GM19035 (cell line): Measurements from ENCODE around the gene RACGAP1.

Experiments used
- ATAC-seq: cut with Tn5 transposase; IDR thresholded peaks from one replicate; pipeline ENCODE4 v1.9.1; 2021; ENCODE audit not compliant: unreplicated experiment

Gene RACGAP1

GRCh38 chr12:49956663-49957569, 68.4 kb downstream of the RACGAP1 start:
- no peak for ATAC-seq

GRCh38 chr12:49955899-49956662, 69.2 kb downstream of the RACGAP1 start:
- no peak for ATAC-seq

DNA sequence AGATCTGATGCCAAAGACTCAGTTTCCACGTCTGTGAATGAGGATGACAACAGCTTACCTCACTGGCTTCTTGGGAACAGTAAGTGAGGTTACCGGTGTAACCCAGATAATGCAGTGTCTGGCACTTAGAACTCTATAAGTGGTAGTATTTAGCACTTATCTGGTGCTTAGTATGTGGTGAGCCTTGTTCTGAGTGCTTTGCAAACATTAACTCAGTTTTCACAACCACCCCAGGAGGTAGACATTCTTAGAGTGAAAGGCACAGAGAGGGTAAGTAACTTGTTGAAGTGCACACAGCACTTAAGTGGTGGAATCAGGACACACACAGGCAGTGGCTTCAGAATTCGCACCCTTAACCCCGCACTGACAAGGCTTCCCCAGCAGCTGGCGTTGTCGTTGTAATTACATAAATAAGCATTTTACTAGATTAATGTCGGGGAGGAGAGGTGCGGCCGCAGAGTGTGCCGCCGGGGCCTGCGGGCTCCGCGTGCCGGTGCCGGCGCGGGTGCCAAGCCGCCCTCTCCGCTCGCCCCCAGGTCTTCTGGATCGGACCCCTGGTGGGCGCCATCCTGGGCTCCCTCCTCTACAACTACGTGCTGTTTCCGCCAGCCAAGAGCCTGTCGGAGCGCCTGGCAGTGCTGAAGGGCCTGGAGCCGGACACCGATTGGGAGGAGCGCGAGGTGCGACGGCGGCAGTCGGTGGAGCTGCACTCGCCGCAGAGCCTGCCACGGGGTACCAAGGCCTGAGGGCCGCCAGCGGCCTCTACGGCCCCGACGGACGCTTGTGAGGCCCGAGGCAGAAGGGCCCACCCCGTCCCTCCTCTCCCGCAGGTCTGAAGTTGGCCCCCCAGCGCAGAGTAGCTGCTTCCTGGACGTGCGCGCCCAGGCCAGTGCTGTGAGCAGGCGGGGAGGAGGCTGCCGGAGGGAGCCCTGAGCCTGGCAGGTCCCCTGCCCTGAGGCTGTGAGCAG, 70.1 kb downstream of the RACGAP1 start:
- ATAC-seq = no peak

DNA sequence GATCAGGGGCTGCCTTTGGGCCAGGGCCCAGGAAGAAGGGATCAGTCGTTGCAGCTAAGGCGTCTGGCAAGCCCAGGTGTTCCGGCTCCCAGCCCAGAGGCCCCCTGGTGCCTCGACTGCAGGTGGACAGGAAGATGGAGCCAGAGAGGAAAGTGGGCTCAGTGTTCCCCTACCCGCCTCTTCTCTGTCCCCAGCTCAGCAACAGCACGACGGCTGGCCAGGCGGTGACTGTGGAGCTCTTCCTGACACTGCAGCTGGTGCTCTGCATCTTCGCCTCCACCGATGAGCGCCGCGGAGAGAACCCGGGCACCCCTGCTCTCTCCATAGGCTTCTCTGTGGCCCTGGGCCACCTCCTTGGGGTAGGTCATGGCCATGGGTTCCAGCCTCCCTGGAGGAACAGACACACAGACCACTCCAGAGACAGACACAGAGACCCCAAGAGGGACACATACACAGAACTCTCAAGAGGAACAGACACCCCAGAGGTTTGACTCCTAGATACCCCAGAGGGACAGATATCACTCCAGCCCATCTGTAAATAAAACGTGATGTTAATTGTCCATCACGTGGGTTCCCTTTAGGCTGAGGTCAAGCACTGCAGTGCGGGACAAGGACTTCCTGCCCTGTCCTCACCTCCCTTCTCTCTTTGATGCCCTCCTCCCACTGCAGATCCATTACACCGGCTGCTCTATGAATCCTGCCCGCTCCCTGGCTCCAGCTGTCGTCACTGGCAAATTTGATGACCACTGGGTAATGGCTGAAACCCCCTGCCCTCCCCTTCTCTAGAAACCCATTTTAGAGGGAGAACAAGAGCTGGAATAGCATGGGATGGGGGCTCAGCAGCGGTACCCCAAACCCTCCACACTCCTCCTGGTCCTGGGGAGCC, 71.1 kb downstream of the RACGAP1 start:
- ATAC-seq = no peak

DNA sequence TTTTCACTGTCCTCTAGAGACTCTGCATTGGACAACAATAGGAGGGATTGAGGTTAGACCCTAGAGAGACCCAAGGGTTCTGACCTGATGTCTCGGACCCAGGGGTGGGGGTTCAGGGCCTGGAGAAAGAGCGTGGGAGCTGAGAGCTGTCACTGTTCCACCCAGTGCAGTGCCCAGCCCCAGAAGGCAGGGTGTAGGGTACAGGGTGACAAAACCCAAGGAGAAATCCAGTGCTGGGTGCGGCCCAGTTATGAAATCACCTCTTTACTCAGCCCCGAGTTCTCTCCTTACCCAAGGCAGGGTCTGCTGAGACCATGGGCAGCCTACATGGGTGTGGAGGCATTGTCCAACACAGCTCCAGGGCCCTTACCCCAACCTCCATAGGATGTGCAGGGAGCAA, 72.1 kb downstream of the RACGAP1 start:
- no peak for ATAC-seq

DNA sequence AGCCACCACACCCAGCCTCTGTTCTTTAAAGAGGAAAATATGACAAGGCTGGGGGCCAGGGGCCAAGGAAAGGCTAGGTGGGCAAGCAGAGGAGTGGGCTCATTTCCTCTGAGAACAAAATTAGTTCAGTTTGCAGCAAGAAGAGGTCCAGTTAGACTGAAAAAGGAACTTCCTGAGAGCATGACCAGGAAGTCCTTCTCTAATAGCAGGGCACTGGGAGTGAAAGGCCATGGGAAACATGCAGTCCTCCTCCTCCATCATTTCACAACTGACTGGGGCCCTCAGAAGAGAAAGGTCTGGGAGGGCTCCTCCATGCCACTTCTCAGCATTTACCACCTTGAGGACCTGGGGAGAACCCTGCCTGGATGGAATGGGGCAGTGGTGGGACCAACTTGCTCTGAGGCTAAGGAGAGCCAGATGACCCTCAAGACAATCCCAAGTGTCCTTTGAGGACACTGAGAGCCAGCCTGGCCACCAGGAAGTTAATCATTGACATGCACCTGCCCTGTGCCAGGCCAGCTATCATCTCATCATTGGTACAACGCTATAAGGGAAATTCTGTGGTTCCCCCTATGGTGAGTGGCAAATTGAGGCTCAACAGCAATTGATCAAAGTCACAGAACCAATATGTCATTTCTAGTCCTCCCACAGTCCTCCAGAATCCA, 72.8 kb downstream of the RACGAP1 start:
- ATAC-seq = no peak

GRCh38 chr12:49951411-49952240, 73.7 kb downstream of the RACGAP1 start:
- ATAC-seq = no peak

DNA sequence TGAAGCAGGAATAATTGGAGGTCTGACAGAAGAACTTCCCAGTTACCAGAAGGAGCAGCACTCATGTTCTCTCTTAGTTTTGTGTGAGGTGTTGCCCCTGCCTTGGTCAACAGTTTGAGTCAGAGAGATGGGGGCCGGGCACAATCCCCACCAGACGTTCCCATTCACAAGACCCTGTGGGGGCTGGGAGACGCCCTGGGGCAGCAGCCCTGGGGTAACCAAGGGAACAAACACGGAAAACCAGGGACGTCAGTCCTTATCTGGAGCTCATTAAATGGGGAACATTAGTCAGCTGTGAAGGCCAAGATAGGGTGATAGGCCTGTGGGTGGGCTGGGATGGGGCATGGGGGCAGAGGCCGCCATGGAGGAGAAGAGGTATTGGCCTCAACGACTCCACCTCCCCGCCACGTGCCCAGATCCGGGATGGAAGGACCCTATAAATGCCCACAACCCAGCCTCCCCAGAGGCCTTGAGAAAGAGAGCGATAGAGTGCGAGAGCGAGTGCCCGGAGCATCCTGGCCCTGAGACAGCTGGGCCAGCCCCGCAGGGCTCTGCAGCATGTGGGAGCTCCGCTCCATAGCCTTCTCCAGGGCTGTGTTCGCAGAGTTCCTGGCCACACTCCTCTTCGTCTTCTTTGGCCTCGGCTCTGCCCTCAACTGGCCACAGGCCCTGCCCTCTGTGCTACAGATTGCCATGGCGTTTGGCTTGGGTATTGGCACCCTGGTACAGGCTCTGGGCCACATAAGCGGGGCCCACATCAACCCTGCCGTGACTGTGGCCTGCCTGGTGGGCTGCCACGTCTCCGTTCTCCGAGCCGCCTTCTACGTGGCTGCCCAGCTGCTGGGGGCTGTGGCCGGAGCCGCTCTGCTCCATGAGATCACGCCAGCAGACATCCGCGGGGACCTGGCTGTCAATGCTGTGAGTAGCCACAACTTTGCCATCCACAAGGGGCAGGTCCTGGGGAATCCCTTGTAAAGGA, 74.7 kb downstream of the RACGAP1 start, which contains the start of gene AQP2:
AQP2 (plus strand) TSS at position 465 of the 979 bp plus-strand sequence; CDS start at position 559, 94 bp downstream.
- no peak for ATAC-seq

DNA sequence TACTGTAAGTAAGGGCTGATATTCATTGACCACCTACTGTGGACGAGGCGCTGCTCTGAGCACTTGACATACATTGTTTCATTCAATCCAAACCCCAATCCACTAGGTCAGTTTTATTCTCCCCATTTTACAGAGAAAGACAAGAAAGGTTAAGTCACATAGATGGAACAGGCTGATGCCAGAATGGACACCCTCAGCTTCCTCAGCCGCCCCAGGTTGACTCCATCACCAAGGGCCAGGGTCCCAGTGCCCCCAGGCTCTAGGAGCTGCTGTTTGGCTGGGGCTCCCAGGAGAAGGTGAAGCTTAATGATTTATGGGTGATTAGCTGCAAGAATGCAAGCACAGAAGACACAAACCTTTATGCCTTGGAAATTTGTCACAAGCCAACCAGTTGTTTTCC, 75.4 kb downstream of the RACGAP1 start:
- ATAC-seq = no peak

DNA sequence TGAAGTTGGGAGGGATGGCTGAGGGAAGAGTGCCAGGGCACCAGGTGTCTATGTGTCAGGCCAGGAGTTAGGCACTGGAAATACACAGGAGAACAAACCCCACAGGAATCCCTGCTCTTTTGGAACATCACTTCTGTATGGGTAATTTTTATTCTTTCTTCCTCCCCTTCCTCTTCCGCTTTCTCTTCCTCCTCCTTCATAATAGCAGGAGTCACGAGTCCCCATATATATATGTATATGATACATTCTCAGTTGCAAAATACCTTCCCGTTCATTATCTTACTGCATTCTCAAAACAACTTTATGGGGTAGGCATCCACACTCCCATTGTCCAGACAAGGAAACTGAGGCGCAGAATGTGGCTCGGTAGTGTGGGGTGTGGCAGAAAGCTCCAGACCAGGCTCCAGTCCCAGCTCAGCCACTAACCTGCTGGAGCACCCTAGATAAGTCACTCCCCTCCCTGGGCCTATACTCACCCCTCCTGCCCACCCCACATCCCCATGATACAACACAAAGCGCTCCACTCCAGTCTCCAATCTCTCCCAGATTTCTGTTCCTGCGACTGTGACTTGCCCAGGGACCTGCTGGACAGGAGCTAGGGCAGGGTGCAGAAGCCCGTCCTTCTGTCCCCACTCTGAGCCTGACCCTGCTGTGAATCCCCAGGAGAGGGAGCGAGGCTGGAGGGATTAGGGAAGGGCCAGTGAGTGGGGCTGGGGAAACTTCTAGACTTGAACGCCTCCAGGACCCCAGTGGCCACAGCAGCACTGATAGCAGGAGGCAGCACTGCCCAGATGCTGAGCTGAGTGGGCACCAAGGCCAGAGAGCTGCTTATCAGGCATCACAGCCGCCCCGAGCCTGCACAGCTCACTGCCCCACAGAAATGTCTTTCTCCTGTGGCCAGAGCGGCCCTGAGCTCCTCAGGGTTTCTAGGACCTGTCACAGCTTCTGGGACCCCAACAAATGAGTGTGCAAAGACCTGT, 76.1 kb downstream of the RACGAP1 start:
- ATAC-seq = no peak

DNA sequence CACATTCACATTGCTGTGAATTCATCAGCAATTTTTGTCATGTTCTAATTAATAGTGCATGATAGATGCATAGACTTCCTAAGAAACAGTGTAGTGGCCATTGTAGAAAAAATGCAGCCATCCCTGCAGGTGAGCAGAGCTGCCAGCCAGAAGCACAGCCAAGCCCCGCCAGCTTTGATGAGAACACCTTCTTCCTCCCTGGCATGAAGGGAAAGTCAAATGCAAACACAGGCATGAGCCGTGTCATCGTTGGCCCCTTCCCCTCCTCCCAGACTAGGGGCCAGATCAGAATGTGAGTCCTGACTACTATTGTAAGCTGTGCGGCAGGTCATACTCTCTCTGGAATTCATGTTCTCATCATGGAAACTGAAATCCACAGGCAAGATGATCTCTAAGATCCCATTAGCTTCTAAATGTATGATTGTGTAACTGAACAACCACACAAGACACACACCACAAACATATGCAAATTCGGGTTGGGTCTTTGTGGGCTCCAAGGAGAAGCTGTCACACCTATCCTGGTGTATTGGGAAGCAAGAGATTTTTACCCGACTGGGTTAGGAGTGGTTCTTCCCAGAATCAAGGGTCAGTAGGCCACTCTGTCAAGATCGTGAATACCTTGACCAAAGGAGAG, 77.6 kb downstream of the RACGAP1 start:
- no peak for ATAC-seq

- no peak for ATAC-seq
These were observed 78.8 kb downstream of the RACGAP1 start for GRCh38 chr12:49946497-49946896.

GRCh38 chr12:49946086-49946485, 79.2 kb downstream of the RACGAP1 start:
- no peak for ATAC-seq

- peak; percentile 74 for ATAC-seq
These were observed 79.8 kb downstream of the RACGAP1 start for GRCh38 chr12:49945394-49946080.

GRCh38 chr12:49944718-49945117, 80.6 kb downstream of the RACGAP1 start:
- no peak for ATAC-seq
